GM12873 (cell line): ENCODE measurements around the gene PNO1.

ENCODE experiments used
- TF ChIP-seq, protein P1 (sequence below): IDR thresholded peaks from 2 replicates; pipeline ENCODE4 v1.5.1; 2012; ENCODE audit warnings: low read depth, mild to moderate bottlenecking, moderate library complexity, low read length, control low read depth; ENCODE audit not compliant: insufficient read depth; ENCODE audit errors: missing control alignments

Gene PNO1

DNA sequence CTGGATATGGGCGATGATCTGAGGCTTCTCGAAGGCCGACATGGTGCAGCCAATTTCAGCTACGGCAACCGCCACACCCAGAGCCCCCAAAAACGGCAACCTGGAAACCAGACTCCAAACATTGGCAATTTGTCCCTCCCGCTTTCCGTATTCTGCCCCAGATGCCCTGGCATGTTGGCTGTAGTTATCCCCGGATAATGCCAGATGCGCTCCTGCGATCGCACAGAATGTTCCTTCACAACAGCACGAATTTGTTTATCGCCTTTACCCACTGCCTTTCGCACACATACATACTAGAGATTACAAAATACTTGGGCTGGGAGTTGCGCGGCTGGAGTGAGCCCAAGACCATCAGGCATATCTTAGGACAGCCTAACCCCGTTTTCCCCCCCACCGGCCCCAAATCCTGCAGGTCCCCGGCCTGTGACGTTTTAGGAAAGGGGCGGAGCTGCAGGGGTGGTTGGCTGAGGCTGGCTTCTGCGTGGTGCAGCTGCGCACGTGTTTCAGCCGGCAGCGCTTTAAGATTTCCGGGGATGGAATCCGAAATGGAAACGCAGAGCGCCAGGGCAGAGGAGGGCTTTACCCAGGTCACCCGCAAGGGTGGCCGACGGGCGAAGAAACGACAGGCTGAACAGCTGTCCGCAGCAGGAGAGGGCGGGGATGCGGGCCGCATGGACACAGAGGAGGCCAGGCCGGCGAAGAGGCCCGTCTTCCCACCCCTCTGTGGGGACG, at the start of gene PNO1:
Gene PNO1, plus strand, starts transcription at position 487 of the 732 bp plus-strand sequence. Its CDS starts 47 bp downstream, at position 534.
- TF ChIP-seq, protein P1, sequence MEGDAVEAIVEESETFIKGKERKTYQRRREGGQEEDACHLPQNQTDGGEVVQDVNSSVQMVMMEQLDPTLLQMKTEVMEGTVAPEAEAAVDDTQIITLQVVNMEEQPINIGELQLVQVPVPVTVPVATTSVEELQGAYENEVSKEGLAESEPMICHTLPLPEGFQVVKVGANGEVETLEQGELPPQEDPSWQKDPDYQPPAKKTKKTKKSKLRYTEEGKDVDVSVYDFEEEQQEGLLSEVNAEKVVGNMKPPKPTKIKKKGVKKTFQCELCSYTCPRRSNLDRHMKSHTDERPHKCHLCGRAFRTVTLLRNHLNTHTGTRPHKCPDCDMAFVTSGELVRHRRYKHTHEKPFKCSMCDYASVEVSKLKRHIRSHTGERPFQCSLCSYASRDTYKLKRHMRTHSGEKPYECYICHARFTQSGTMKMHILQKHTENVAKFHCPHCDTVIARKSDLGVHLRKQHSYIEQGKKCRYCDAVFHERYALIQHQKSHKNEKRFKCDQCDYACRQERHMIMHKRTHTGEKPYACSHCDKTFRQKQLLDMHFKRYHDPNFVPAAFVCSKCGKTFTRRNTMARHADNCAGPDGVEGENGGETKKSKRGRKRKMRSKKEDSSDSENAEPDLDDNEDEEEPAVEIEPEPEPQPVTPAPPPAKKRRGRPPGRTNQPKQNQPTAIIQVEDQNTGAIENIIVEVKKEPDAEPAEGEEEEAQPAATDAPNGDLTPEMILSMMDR, result no peak

DNA sequence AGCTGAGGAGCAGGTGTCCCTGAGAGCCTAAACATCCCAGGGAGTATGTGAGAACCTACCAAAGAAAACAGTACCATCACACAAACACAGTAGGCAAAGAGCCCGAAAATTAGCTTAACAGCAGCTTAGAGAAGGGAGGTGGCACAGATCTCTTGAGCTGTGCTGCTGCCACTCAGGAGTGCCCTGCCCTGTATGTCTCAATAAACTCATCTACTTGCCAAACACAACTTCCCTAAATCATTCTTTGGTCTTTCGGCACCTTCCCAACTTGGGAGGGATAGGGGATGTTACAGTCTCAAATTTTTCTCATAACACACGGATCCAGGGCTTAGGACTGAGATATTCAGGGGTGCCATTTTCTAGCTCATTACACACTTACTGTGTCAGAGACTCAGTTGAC, 49.6 kb upstream of the PNO1 start:
- TF ChIP-seq, protein P1, result no peak

DNA sequence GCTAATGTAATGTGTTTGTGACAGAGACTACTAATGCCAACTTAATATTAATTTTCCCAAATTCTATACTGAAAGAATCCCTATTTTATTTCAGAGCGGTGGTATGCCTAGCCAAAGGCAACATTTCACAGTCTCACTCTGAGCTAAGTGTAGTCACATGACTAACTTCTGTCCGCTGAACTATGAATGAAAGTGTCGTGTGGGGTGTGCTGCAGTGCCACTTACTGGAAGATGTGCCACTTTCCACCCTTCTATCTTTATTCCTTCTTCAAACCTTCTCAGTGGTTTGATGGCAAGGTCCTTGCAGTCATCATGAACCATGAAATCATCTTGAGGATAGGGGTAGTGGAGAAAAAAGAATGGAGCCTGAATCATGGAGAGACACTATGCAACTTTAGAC, 47.6 kb upstream of the PNO1 start:
- TF ChIP-seq, protein P1, result peak; percentile 33

DNA sequence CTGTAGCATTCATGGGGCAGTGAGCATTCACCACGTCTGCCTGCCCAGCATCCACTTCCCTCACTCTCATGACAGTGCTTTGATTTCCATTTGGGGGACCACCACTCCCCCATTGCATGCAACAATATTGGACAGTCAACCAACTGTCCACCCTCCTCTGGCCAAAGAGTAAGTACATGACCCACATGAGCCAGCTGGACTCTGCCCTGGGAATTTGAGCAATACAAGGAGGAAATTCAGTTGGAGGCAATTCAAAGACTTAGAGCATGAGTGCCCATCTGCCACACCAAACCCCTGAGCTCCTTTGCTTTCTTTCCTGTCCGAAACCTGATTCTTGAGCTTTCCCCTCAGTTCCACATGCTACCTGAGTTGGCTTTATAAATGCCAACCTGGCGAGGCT, 41.7 kb upstream of the PNO1 start:
- TF ChIP-seq, protein P1, result no peak

DNA sequence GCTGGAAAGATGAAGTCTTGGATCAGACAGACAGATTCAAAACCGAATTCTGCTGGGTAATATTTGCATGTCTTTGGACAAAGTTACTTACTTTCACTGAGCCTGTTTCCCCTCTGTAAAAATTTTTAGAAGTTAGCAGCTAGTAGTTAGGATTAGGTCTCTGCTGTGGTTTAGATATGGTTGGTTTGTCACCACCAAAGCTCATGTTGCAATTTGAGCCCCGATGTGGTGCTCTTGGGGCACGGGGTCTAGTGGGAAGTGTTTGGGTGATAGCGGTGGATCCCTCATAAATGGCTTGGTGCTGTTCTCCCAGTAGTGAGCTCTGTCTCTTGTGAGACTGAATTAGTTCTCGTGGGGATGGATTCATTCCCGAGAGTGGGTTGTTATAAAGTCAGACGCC, 38.9 kb upstream of the PNO1 start:
- TF ChIP-seq, protein P1, result no peak

DNA sequence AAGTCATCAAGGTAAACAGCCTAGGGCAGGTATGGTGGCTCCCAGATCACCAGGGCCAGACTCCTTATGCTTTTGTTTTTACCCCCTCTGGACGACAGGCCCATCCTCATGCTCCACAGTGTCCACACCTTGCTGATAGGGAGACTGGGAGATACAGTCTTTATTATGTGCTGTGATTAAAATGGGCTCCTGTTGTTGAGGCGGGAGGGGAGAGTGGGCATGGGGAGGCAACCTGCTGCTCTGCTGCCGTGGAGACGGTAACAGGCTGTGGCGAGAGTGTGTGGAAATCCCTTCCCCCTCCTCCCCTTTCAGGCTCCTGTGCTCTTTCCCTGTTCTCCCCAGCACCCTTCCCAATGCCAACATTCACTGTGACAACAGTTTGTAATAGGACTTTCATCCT, 38.2 kb upstream of the PNO1 start:
- TF ChIP-seq, protein P1, result no peak

DNA sequence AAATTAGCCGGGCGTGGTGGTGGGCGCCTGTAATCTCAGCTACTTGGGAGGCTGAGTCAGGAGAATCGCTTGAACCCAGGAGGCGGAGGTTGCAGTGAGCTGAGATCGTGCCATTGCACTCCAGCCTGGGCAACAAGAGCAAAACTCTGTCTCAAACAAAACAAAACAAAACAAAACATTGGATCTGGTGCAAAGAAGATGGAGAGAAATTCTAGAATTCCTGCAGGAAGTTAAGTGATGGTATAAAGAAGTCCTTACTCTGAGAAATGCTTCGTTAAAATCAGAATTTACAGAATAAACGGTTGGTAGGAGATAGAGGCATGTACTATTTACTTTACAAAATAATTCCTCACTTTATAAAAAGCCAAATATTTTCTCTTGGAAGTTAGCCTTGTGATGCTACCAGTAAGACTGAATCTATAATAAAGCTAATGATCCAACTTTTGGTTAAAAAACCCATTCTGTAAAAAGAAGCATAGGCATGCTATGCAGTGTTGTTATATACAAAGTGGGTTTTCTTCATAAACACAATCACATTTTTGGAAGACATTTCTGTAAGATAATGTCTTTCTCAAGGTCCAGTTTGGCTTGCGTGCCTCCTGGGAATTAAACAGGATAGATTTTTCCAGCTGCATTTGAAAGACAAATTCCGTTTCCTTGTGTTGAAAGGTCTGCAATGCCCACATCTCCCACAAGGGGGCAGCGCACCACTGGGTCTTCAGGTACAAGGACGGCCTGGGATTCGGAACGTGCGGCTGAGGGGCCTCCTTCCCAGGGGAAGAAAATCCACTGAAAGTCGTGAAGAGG, 35.6 kb upstream of the PNO1 start:
- TF ChIP-seq, protein P1, result peak; percentile 97
